Choroid plexus epithelial cell (primary cell): ENCODE results near the gene POTEF.
"Not testable (repeated sequence)": the region's sequence is repeated elsewhere in the genome, so short reads cannot be mapped to it uniquely, and the experiment has no call there.

Experiments
- DNase-seq: peaks from one replicate; pipeline ENCODE4 v3.0.0-alpha.2; 2010; ENCODE audit warnings: low read depth
- H3K4me3 ChIP-seq: 2 replicates; pipeline ENCODE4 v1.5.1; 2011; ENCODE audit warnings: low read depth, mild to moderate bottlenecking, control low read depth, low read length, moderate library complexity
- CTCF ChIP-seq: conservative IDR thresholded peaks from 2 replicates; pipeline ENCODE4 v1.5.1; 2011; ENCODE audit warnings: low read depth, mild to moderate bottlenecking, control low read depth, inconsistent platforms, low read length, moderate library complexity

POTEF gene

GRCh38 chr2:130160131-130160530, 31.1 kb upstream of the POTEF start:
- no peak for DNase-seq
- no peak for TF ChIP-seq CTCF
- no peak overlapping the region for H3K4me3 ChIP-seq

GRCh38 chr2:130159376-130159775, 30.4 kb upstream of the POTEF start:
- DNase-seq, H3K4me3 ChIP-seq: not testable (repeated sequence)

GRCh38 chr2:130158631-130159030, 29.6 kb upstream of the POTEF start:
- DNase-seq = no peak
- TF ChIP-seq CTCF = no peak
- H3K4me3 ChIP-seq = no peak overlapping the region

- DNase-seq = peak; percentile 15
- H3K4me3 ChIP-seq = not testable (repeated sequence)
These were observed 28.9 kb upstream of the POTEF start for GRCh38 chr2:130157825-130158514.

- H3K4me3 ChIP-seq = not testable (repeated sequence)
- DNase-seq = peak; percentile 8
These were observed 28.3 kb upstream of the POTEF start for GRCh38 chr2:130157354-130157753.

GRCh38 chr2:130156624-130157004, 27.6 kb upstream of the POTEF start:
- no peak for DNase-seq
- no peak overlapping the region for H3K4me3 ChIP-seq
- no peak for TF ChIP-seq CTCF

GRCh38 chr2:130155956-130156623, 27.1 kb upstream of the POTEF start:
- DNase-seq = peak; percentile 71
- TF ChIP-seq CTCF = peak; percentile 68
- H3K4me3 ChIP-seq = not testable (repeated sequence)

- DNase-seq = no peak
- no peak overlapping the region for H3K4me3 ChIP-seq
- no peak for TF ChIP-seq CTCF
These were observed 26.0 kb upstream of the POTEF start for GRCh38 chr2:130154773-130155765.

GRCh38 chr2:130154423-130154770, 25.4 kb upstream of the POTEF start:
- DNase-seq, H3K4me3 ChIP-seq: not testable (repeated sequence)

- not testable (repeated sequence) for DNase-seq
These were observed 24.9 kb upstream of the POTEF start for GRCh38 chr2:130153721-130154422.

More at GRCh38 chr2:130153721-130154422, 24.9 kb upstream of the POTEF start:
- H3K4me3 ChIP-seq = not testable (repeated sequence)
